ENCODE results near the gene MPZL3. TPM values are rescaled to one million over a fixed set of nuclear protein-coding genes. Genes with fewer than 3 reads are reported as not detected.

The MPZL3 gene
- total and polyA plus RNA-seq, 3 experiments from 2014 or later = 10.6 to 119 (median 113) TPM

GRCh38 chr11:118264569-118265465 is 12.7 kb upstream of the MPZL3 start:
- no peaks in the 10 kb centered on the region for H3K9me3 Mint-ChIP-seq
- Histone ChIP-seq H3K4me3 (ENCODE audit: low read length) (peak overlapping the region; percentile 8), H3K4me1 (ENCODE audit: insufficient read depth, low read length) (peaks cover 8% of the 10 kb centered on the region), H3K27ac (ENCODE audit: low read depth, low read length) (no peak overlapping the region), H3K27me3 (ENCODE audit: insufficient read depth, low read length, poor library complexity, severe bottlenecking) (no peaks in the 10 kb centered on the region), H3K36me3 (ENCODE audit: insufficient read depth, low read length) (no peaks in the 10 kb centered on the region), H3K9me3 (ENCODE audit: low read length) (no peaks in the 10 kb centered on the region)
- H3K27ac Mint-ChIP-seq = peak overlapping the region in 5 of 8 donors; percentile 3 to 85 (median 53)
- POLR2A ChIA-PET = interaction anchor here (1.1 kb wide), 1 partner anchor 13 kb away, joined by 5 read pairs; the partner anchor contains the start of gene MPZL3
- H3K4me1 Mint-ChIP-seq = peaks cover 23 to 35% (median 28%) of the 10 kb centered on the region in 3 donors
- DNase-seq = no peak
- H3K27me3 Mint-ChIP-seq = peaks cover 6 to 17% of the 10 kb centered on the region in 2 donors
- peak overlapping the region in 6 of 7 donors; percentile 33 to 77 (median 70) for H3K4me3 Mint-ChIP-seq
- no peaks in the 10 kb centered on the region for H3K36me3 Mint-ChIP-seq
- CTCF ChIA-PET = interaction anchor here (0.8 to 1.8 kb wide), 5 partner anchors 18 to 66 kb away, joined by 3 to 11 read pairs (median 5); no protein-coding TSS in a partner anchor

GRCh38 chr11:118263695-118264568 is 11.8 kb upstream of the MPZL3 start, which contains the start of gene MPZL2:
Gene MPZL2, minus strand, starts transcription at chr11:118264297. Its CDS starts 144 bp downstream, at chr11:118264153.
- Mint-ChIP-seq H3K36me3 (no peaks in the 10 kb centered on the region), H3K27me3 (peaks cover 6 to 17% of the 10 kb centered on the region in 2 donors), H3K4me1 (peaks cover 23 to 36% (median 33%) of the 10 kb centered on the region in 3 donors), H3K27ac (peak within 1 kb of the TSS in 6 of 8 donors; percentile 3 to 73 (median 62)), H3K9me3 (no peaks in the 10 kb centered on the region), H3K4me3 (peak within 1 kb of the TSS; percentile 45 to 84 (median 74))
- CTCF ChIA-PET = interaction anchor here (1.3 to 1.4 kb wide), 2 partner anchors 32 to 65 kb away, joined by 8 to 11 read pairs; no protein-coding TSS in a partner anchor
- DNase-seq = peak in 1 of 5 donors; percentile 39
- Histone ChIP-seq H3K4me1 (ENCODE audit: insufficient read depth, low read length) (peaks cover 8% of the 10 kb centered on the region), H3K27me3 (ENCODE audit: insufficient read depth, low read length, poor library complexity, severe bottlenecking) (no peaks in the 10 kb centered on the region), H3K36me3 (ENCODE audit: insufficient read depth, low read length) (no peaks in the 10 kb centered on the region), H3K4me3 (ENCODE audit: low read length) (peak within 1 kb of the TSS; percentile 8), H3K9me3 (ENCODE audit: low read length) (no peaks in the 10 kb centered on the region), H3K27ac (ENCODE audit: low read depth, low read length) (no peak within 1 kb of the TSS)
- POLR2A ChIA-PET = interaction anchor here (1.4 kb wide), 1 partner anchor 13 kb away, joined by 3 read pairs; no protein-coding TSS in a partner anchor

GRCh38 chr11:118263112-118263511 is 10.9 kb upstream of the MPZL3 start:
- Histone ChIP-seq H3K27ac (ENCODE audit: low read depth, low read length) (no peak overlapping the region), H3K4me3 (ENCODE audit: low read length) (no peak overlapping the region), H3K27me3 (ENCODE audit: insufficient read depth, low read length, poor library complexity, severe bottlenecking) (no peaks in the 10 kb centered on the region), H3K36me3 (ENCODE audit: insufficient read depth, low read length) (no peaks in the 10 kb centered on the region), H3K9me3 (ENCODE audit: low read length) (no peaks in the 10 kb centered on the region), H3K4me1 (ENCODE audit: insufficient read depth, low read length) (peaks cover 8% of the 10 kb centered on the region)
- Mint-ChIP-seq H3K36me3 (peaks cover 0 to 2% (median 0%) of the 10 kb centered on the region in 3 donors), H3K4me3 (peak overlapping the region in 1 of 7 donors; percentile 77), H3K27me3 (peaks cover 6 to 17% of the 10 kb centered on the region in 2 donors), H3K4me1 (peaks cover 23 to 36% (median 33%) of the 10 kb centered on the region in 3 donors), H3K27ac (no peak overlapping the region), H3K9me3 (no peaks in the 10 kb centered on the region)
- DNase-seq = no peak
- ChIA-PET CTCF (interaction anchor here (1.4 kb wide), 1 partner anchor 33 kb away, joined by 8 read pairs; no protein-coding TSS in a partner anchor), POLR2A (interaction anchor here (1.4 kb wide), 1 partner anchor 14 kb away, joined by 3 read pairs; no protein-coding TSS in a partner anchor)

GRCh38 chr11:118260353-118260752 is 8.2 kb upstream of the MPZL3 start:
- CTCF ChIA-PET = interaction anchor here (0.8 to 4.0 kb wide), 10 partner anchors 9 to 89 kb away, joined by 3 to 18 read pairs (median 7); partner anchors contain the start of gene MPZL3
- Histone ChIP-seq H3K4me1 (ENCODE audit: insufficient read depth, low read length) (peaks cover 8% of the 10 kb centered on the region), H3K27me3 (ENCODE audit: insufficient read depth, low read length, poor library complexity, severe bottlenecking) (no peaks in the 10 kb centered on the region), H3K9me3 (ENCODE audit: low read length) (no peaks in the 10 kb centered on the region), H3K36me3 (ENCODE audit: insufficient read depth, low read length) (no peaks in the 10 kb centered on the region), H3K27ac (ENCODE audit: low read depth, low read length) (no peak overlapping the region), H3K4me3 (ENCODE audit: low read length) (no peak overlapping the region)
- DNase-seq = peak in 2 of 5 donors; percentile 48 to 56
- Mint-ChIP-seq H3K4me1 (peaks cover 20 to 36% (median 33%) of the 10 kb centered on the region in 3 donors), H3K4me3 (no peak overlapping the region), H3K27ac (peak overlapping the region in 5 of 8 donors; percentile 38 to 74 (median 55)), H3K27me3 (peaks cover 5 to 17% of the 10 kb centered on the region in 2 donors), H3K9me3 (no peaks in the 10 kb centered on the region), H3K36me3 (peaks cover 0 to 2% (median 0%) of the 10 kb centered on the region in 3 donors)
- POLR2A ChIA-PET = interaction anchor here (1.2 kb wide), 1 partner anchor 62 kb away, joined by 4 read pairs; no protein-coding TSS in a partner anchor

GRCh38 chr11:118259138-118259537 is 7.0 kb upstream of the MPZL3 start:
- Histone ChIP-seq H3K9me3 (ENCODE audit: low read length) (no peaks in the 10 kb centered on the region), H3K4me3 (ENCODE audit: low read length) (no peak overlapping the region), H3K27ac (ENCODE audit: low read depth, low read length) (no peak overlapping the region), H3K36me3 (ENCODE audit: insufficient read depth, low read length) (no peaks in the 10 kb centered on the region), H3K27me3 (ENCODE audit: insufficient read depth, low read length, poor library complexity, severe bottlenecking) (no peaks in the 10 kb centered on the region), H3K4me1 (ENCODE audit: insufficient read depth, low read length) (peaks cover 8% of the 10 kb centered on the region)
- no peak for DNase-seq
- Mint-ChIP-seq H3K4me1 (peaks cover 16 to 30% (median 29%) of the 10 kb centered on the region in 3 donors), H3K36me3 (peaks cover 0 to 2% (median 0%) of the 10 kb centered on the region in 3 donors), H3K27me3 (peaks cover under 1 to 14% of the 10 kb centered on the region in 2 donors), H3K9me3 (no peaks in the 10 kb centered on the region), H3K27ac (peak overlapping the region in 1 of 8 donors; percentile 2), H3K4me3 (no peak overlapping the region)
- ChIA-PET CTCF (interaction anchor here (1.3 to 4.0 kb wide), 4 partner anchors 32 to 92 kb away, joined by 3 to 18 read pairs (median 7); no protein-coding TSS in a partner anchor), POLR2A (interaction anchor here (1.2 kb wide), 1 partner anchor 57 kb away, joined by 3 read pairs; no protein-coding TSS in a partner anchor)

- no peak overlapping the region for H3K4me3 Mint-ChIP-seq
- peak overlapping the region in 1 of 8 donors; percentile 57 for H3K27ac Mint-ChIP-seq
- peaks cover 8% of the 10 kb centered on the region for H3K4me1 ChIP-seq (ENCODE audit: insufficient read depth, low read length)
- no peak for DNase-seq
- H3K36me3 ChIP-seq (ENCODE audit: insufficient read depth, low read length) = no peaks in the 10 kb centered on the region
- H3K4me1 Mint-ChIP-seq = peaks cover 13 to 24% (median 22%) of the 10 kb centered on the region in 3 donors
- no peak overlapping the region for H3K27ac ChIP-seq (ENCODE audit: low read depth, low read length)
- H3K9me3 Mint-ChIP-seq = no peaks in the 10 kb centered on the region
- H3K4me3 ChIP-seq (ENCODE audit: low read length) = no peak overlapping the region
- peaks cover 0 to 2% (median 0%) of the 10 kb centered on the region in 3 donors for H3K36me3 Mint-ChIP-seq
- no peaks in the 10 kb centered on the region for H3K9me3 ChIP-seq (ENCODE audit: low read length)
- no peaks in the 10 kb centered on the region for H3K27me3 ChIP-seq (ENCODE audit: insufficient read depth, low read length, poor library complexity, severe bottlenecking)
- CTCF ChIA-PET = interaction anchor here (1.3 to 4.0 kb wide), 2 partner anchors 60 to 92 kb away, joined by 3 to 18 read pairs; no protein-coding TSS in a partner anchor
- POLR2A ChIA-PET = no interaction called here
- peaks cover 0 to 10% of the 10 kb centered on the region in 2 donors for H3K27me3 Mint-ChIP-seq
Observed at GRCh38 chr11:118258410-118258809, 6.2 kb upstream of the MPZL3 start.

- peaks cover 0 to 24% (median 0%) of the 10 kb centered on the region in 3 donors for H3K36me3 Mint-ChIP-seq
- peaks cover 36 to 44% (median 44%) of the 10 kb centered on the region in 3 donors for H3K4me1 Mint-ChIP-seq
- H3K27me3 Mint-ChIP-seq = peaks cover 0 to 3% of the 10 kb centered on the region in 2 donors
- Histone ChIP-seq H3K27ac (ENCODE audit: low read depth, low read length) (peak overlapping the region; percentile 98), H3K9me3 (ENCODE audit: low read length) (no peaks in the 10 kb centered on the region), H3K4me1 (ENCODE audit: insufficient read depth, low read length) (peaks cover 20% of the 10 kb centered on the region), H3K27me3 (ENCODE audit: insufficient read depth, low read length, poor library complexity, severe bottlenecking) (no peaks in the 10 kb centered on the region), H3K36me3 (ENCODE audit: insufficient read depth, low read length) (no peaks in the 10 kb centered on the region), H3K4me3 (ENCODE audit: low read length) (peak overlapping the region; percentile 90)
- H3K27ac Mint-ChIP-seq = peak overlapping the region; percentile 98 to 100 (median 99)
- ChIA-PET CTCF (interaction anchor here (0.9 to 2.3 kb wide), 7 partner anchors 8 to 88 kb away, joined by 3 to 15 read pairs (median 4); no protein-coding TSS in a partner anchor), POLR2A (interaction anchor here (0.9 to 2.3 kb wide), 8 partner anchors 22 to 183 kb away, joined by 3 to 10 read pairs (median 6); partner anchors contain the start of genes ATP5MG and UBE4A)
- H3K4me3 Mint-ChIP-seq = peak overlapping the region; percentile 97 to 99 (median 98)
- peaks cover 0 to 2% (median 0%) of the 10 kb centered on the region in 5 donors for H3K9me3 Mint-ChIP-seq
- no peak for DNase-seq
Observed at GRCh38 chr11:118252688-118253087, 523 bp upstream of the MPZL3 start.

Measured in CD8-positive, alpha-beta memory T cell (primary cell).